ENCODE data around the gene LRRC8E.

- TF ChIP-seq CTCF (IDR thresholded peaks at IDR 0.05; ENCODE audit: insufficient read depth, low read depth, low read length) (no peak), EZH2 (IDR thresholded peaks at IDR 0.05; ENCODE audit: insufficient read depth, low read length) (no peak)
Observed at GRCh38 chr19:7871437-7872305, 16.6 kb upstream of the LRRC8E start.

Measured in astrocyte (in vitro differentiated cells and primary cell).